Esophagus muscularis mucosa (tissue), 4 donors: ENCODE measurements around the gene ADAM8. TPM values are rescaled to one million over a fixed set of nuclear protein-coding genes. Genes with fewer than 3 reads are reported as not detected.

Experiments used
- DNase-seq: peaks from one replicate; pipeline ENCODE4 v3.0.0-alpha.2; 2017; ENCODE audit errors: extremely low spot score
- H3K27ac ChIP-seq, 4 donors: fragments of 200-600 bp; sonication (generic); replicated peaks in 1 of 4; 1 replicate in 3 of 4; 2 replicates in 1 of 4; pipeline ENCODE4 v1.5.1; 2016 to 2019; ENCODE audit warnings: mild to moderate bottlenecking in 1 of 4
- H3K27me3 ChIP-seq, 4 donors: fragments of 200-600 bp; sonication (generic); one replicate each; pipeline versions ENCODE4 v1.5.1 to v1.6.0; 2016 to 2019
- H3K36me3 ChIP-seq, 4 donors: fragments of 200-600 bp; sonication (generic); one replicate each; pipeline ENCODE4 v1.5.1; 2016 to 2019
- H3K4me1 ChIP-seq, 4 donors: fragments of 200-600 bp; sonication (generic); one replicate each; pipeline ENCODE4 v1.5.1; 2016 to 2019
- H3K4me3 ChIP-seq, 4 donors: fragments of 200-600 bp; sonication (generic); 1 replicate in 2 of 4; 2 replicates in 2 of 4; pipeline ENCODE4 v1.5.1; 2016 to 2019; ENCODE audit warnings: mild to moderate bottlenecking in 4 of 4, moderate library complexity in 1 of 4
- H3K9me3 ChIP-seq, 4 donors: fragments of 200-600 bp; sonication (generic); 1 replicate in 3 of 4; 2 replicates in 1 of 4; pipeline ENCODE4 v1.5.1; 2016 to 2019
- EP300 ChIP-seq: sonication (generic); formaldehyde crosslinking; IDR thresholded peaks from one replicate; pipeline ENCODE4 v1.6.1; 2017; ENCODE audit warnings: antibody characterized with exemption
- POLR2A ChIP-seq: fragments of 450-650 bp; IDR thresholded peaks from one replicate; pipeline ENCODE4 v1.6.1; 2017; ENCODE audit warnings: antibody characterized with exemption, moderate library complexity, mild to moderate bottlenecking, low read depth
- POLR2AphosphoS5 ChIP-seq, 2 donors: sonication (generic); formaldehyde crosslinking; IDR thresholded peaks; one replicate each; pipeline ENCODE4 v1.6.1; 2017; ENCODE audit warnings: antibody characterized with exemption in 2 of 2
- WGBS: methylation state at CpG from one replicate; pipeline ENCODE4 v1.1.5; 2018; 5-methylcytosine and 5-hydroxymethylcytosine counted together
- intact Hi-C: fragments of 100-400 bp; cut with DNase I; formaldehyde crosslinking; loops from one replicate; pipeline ENCODE4 v1.15.1; 2023
- total RNA-seq, 4 donors: library from RNA; depleted of rRNA; stranded (reverse); fragments of >200 nt; gene quantifications; one replicate each; pipeline versions ENCODE4 v1.1.0 to v1.2.1, GENCODE V29; 2016
- TF ChIP-seq, protein P1 (sequence below), 3 experiments: fragments of 200-600 bp in 2 of 3; fragments of 450-650 bp in 1 of 3; sonication (generic) in 2 of 3; IDR thresholded peaks; one replicate each; pipeline ENCODE4 v1.5.1; 2017 to 2019; ENCODE audit warnings: antibody characterized with exemption in 3 of 3, mild to moderate bottlenecking in 2 of 3, moderate library complexity in 1 of 3

ADAM8 gene
- total RNA-seq, 4 donors from 2014 or later = 1.2 to 8.9 (median 2.3) TPM

DNA sequence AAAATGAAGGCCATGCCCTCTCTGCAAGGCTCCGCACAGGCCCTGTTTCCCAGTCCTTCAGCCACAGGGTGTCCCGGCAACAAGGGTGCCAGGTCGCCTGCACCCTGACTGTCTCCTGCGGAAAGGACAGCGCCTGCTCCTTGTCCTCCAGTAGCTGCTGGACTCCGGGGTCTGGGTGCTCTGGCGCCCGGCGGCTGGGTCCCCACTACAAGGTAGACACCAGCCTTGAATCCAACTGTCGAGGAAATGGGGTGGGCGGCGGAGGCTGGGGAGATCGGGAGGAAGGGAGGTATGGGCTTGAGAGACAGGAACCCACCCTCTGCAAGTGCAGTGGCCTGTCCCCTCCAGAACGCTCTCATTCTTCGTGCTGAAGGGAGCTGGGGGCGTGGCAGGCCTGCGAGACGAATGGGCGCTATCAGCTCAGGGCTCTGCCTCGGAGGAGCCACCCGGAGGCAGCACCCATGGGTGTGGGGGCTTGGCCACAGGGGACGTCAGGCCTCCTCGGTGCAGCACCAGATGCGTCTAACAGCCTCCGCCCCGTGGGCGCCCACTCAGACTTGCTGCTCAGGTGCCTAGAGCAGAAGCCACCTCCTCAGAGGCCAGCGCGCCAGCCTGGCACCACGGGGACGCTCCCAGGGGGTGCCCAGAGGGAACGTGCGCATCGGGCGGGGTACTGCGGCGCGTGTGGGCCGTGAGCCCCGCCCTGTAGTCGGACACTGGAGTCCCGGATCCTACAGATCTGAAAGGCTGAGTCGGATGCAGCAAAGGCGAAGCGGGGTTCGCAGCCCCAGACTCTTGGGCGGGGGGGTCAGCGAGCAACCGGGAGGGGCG is 15.6 kb downstream of the ADAM8 start:
- no peaks in the 10 kb centered on the region for H3K36me3 ChIP-seq
- no peak for DNase-seq
- 28% methylated on average over 18 of the region's 50 CpGs for whole genome bisulfite sequencing
- H3K27ac ChIP-seq = peak overlapping the region; percentile 84 to 92 (median 90)
- peaks cover 45 to 54% (median 51%) of the 10 kb centered on the region in 4 donors for H3K4me1 ChIP-seq
- no peaks in the 10 kb centered on the region for H3K9me3 ChIP-seq
- no peak for TF ChIP-seq EP300
- no peaks in the 10 kb centered on the region for H3K27me3 ChIP-seq
- intact Hi-C loops = loop anchor here (2.0 kb wide), 1 partner anchor 52 kb away; no protein-coding TSS in a partner anchor
- H3K4me3 ChIP-seq = peak overlapping the region; percentile 78 to 95 (median 84)

GRCh38 chr10:133259602-133259989 is 17.1 kb downstream of the ADAM8 start:
- Histone ChIP-seq H3K4me3 (no peak overlapping the region), H3K27me3 (peaks cover 0 to 11% (median 0%) of the 10 kb centered on the region in 4 donors), H3K36me3 (no peaks in the 10 kb centered on the region), H3K4me1 (peaks cover 45 to 54% (median 51%) of the 10 kb centered on the region in 4 donors), H3K9me3 (no peaks in the 10 kb centered on the region), H3K27ac (peak overlapping the region in 3 of 4 donors; percentile 49 to 68 (median 65))
- WGBS = 63% methylated on average over 12 of the region's 12 CpGs
- DNase-seq = no peak
- TF ChIP-seq POLR2A (no peak), EP300 (no peak), POLR2AphosphoS5 (IDR thresholded peaks at IDR 0.05) (no peak)
- TF ChIP-seq, protein P1, sequence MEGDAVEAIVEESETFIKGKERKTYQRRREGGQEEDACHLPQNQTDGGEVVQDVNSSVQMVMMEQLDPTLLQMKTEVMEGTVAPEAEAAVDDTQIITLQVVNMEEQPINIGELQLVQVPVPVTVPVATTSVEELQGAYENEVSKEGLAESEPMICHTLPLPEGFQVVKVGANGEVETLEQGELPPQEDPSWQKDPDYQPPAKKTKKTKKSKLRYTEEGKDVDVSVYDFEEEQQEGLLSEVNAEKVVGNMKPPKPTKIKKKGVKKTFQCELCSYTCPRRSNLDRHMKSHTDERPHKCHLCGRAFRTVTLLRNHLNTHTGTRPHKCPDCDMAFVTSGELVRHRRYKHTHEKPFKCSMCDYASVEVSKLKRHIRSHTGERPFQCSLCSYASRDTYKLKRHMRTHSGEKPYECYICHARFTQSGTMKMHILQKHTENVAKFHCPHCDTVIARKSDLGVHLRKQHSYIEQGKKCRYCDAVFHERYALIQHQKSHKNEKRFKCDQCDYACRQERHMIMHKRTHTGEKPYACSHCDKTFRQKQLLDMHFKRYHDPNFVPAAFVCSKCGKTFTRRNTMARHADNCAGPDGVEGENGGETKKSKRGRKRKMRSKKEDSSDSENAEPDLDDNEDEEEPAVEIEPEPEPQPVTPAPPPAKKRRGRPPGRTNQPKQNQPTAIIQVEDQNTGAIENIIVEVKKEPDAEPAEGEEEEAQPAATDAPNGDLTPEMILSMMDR (IDR thresholded peaks at IDR 0.05) = no peak
- intact Hi-C loops = no loop called here

DNA sequence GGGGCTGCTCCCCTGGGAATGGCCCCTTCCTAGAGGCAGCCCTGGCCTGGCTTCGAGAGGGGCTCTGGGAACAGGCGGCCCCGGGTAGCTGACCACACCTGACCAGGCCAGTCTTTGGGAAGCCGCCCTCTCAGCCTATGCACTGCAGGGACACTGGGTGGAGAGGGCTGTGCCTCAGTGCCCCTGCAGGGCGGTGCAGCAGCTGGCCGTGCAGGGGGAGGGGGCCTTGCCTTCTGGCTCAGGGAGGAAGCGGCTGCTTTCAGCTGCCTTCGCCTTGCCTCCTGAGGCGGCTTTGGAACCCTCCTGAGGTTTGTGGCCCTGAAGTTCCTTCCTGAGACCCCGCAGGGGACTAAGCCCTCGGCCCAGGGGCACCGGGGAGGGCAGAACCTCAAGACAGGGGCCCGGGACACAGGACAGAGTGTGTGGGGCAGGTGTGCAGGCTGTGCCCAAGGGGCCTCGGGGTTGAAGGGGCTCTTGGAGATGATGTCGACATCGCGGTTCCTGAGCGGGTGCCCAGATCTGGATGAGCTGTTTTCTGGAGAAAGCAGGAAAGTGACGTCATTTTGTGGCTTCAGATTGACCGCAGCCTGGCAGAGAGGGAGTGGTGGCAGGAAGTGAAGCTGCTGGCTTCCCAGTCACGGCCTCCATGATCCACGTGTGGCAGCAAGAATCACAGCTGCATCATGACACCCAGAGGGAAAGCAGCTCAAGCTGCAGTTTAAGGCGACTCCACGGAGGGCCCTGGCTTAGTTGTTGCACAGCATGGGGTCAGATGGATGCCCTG is 17.7 kb downstream of the ADAM8 start:
- TF ChIP-seq POLR2AphosphoS5 (IDR thresholded peaks at IDR 0.05) = peak; percentile 52 to 55
- TF ChIP-seq, protein P1 (IDR thresholded peaks at IDR 0.05) = no peak
- WGBS = 56% methylated on average over 23 of the region's 24 CpGs
- intact Hi-C loops = no loop called here
- Histone ChIP-seq H3K27ac (peak overlapping the region; percentile 34 to 70 (median 66)), H3K9me3 (no peaks in the 10 kb centered on the region), H3K27me3 (peaks cover 0 to 11% (median 0%) of the 10 kb centered on the region in 4 donors), H3K36me3 (no peaks in the 10 kb centered on the region), H3K4me3 (no peak overlapping the region), H3K4me1 (peaks cover 45 to 54% (median 51%) of the 10 kb centered on the region in 4 donors)
- DNase-seq = no peak

- Histone ChIP-seq H3K27ac (peak overlapping the region; percentile 34 to 70 (median 66)), H3K4me3 (peak overlapping the region; percentile 27 to 34 (median 32)), H3K36me3 (no peaks in the 10 kb centered on the region), H3K9me3 (no peaks in the 10 kb centered on the region), H3K4me1 (peaks cover 45 to 54% (median 51%) of the 10 kb centered on the region in 4 donors), H3K27me3 (peaks cover 0 to 11% (median 0%) of the 10 kb centered on the region in 4 donors)
- 70% methylated on average over 2 of the region's 21 CpGs for WGBS
- TF ChIP-seq POLR2A = no peak
- TF ChIP-seq, protein P1 (IDR thresholded peaks at IDR 0.05) = no peak
- TF ChIP-seq POLR2AphosphoS5 (IDR thresholded peaks at IDR 0.05) = no peak
- TF ChIP-seq EP300 = no peak
- no peak for DNase-seq
- intact Hi-C loops = no loop called here
These were observed 18.4 kb downstream of the ADAM8 start for GRCh38 chr10:133258066-133258817.
